ENCODE data around the gene AFF3.

DNA sequence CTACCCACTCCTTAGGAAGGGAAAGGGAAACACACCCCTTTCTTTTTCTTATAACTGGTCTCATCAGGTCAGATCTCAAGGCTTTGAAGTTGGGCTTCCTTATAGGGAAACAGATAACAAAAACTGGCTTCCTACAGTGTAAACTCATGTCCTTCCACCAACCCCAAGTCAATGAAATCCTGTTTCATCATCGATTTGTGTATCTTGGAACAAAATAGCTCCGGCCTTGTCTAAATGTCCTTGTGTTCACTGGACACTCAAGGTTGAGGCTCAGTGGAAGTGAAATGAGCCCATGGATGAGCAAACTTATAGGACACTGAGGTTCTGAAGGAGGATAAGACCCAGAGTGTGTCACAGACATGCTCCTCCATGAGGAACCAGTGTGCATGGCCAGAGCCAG is 496.4 kb downstream of the AFF3 start:
- TF ChIP-seq, protein P1, sequence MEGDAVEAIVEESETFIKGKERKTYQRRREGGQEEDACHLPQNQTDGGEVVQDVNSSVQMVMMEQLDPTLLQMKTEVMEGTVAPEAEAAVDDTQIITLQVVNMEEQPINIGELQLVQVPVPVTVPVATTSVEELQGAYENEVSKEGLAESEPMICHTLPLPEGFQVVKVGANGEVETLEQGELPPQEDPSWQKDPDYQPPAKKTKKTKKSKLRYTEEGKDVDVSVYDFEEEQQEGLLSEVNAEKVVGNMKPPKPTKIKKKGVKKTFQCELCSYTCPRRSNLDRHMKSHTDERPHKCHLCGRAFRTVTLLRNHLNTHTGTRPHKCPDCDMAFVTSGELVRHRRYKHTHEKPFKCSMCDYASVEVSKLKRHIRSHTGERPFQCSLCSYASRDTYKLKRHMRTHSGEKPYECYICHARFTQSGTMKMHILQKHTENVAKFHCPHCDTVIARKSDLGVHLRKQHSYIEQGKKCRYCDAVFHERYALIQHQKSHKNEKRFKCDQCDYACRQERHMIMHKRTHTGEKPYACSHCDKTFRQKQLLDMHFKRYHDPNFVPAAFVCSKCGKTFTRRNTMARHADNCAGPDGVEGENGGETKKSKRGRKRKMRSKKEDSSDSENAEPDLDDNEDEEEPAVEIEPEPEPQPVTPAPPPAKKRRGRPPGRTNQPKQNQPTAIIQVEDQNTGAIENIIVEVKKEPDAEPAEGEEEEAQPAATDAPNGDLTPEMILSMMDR (IDR thresholded peaks at IDR 0.05; ENCODE audit: low read depth, low read length): no peak
- no peak for TF ChIP-seq EZH2phosphoT487 (IDR thresholded peaks at IDR 0.05; ENCODE audit: low read depth)
